GM18909 (cell line): ENCODE data around the gene DNAJC17.

Experiments used
- ATAC-seq: cut with Tn5 transposase; IDR thresholded peaks from one replicate; pipeline ENCODE4 v1.9.1; 2021; ENCODE audit warnings: mild to moderate bottlenecking; ENCODE audit not compliant: unreplicated experiment, poor library complexity

The DNAJC17 gene, protein sequence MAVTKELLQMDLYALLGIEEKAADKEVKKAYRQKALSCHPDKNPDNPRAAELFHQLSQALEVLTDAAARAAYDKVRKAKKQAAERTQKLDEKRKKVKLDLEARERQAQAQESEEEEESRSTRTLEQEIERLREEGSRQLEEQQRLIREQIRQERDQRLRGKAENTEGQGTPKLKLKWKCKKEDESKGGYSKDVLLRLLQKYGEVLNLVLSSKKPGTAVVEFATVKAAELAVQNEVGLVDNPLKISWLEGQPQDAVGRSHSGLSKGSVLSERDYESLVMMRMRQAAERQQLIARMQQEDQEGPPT

DNA sequence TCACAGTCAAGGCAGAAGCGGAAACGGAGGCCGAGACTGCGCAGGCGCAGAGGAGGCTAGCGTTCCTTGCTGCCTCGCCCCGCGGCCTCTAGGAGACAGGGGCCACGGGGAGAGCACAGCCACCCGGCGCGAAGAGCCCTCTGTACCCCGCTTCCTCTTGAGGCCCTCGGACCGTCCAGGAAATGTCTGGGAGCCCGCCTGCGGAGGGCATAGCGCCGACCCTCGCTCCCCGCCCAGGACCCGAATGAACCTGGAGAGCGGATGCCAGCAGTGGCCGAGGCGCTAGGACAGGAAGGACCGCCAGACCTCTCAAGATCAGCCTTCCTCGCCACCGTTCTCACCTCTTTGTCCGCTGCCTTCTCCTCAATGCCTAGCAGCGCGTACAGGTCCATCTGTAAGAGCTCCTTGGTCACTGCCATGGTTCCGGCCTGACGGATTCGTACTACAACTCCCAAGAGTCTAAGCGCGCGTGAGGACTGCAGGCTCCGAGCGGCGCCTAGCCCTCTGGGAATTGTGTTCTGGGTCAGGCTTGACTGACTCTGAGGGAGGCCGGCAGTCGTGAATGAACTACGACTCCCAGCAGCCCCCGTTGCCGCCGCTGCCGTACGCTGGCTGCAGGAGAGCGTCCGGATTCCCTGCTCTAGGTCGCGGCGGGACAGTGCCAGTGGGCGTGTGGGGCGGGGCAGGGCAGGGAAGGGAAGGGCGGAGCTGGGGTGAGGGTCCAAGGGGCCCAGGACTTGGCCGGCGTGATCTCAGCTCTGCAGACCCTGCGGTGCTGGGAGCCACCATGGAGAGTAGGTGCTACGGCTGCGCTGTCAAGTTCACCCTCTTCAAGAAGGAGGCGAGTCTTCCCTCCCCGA, at the start of gene DNAJC17, which contains the start of gene ZFYVE19:
Gene DNAJC17, minus strand, starts transcription at position 446 of the 860 bp plus-strand sequence. Its CDS starts 27 bp downstream, at position 419.
Gene ZFYVE19, plus strand, starts transcription at position 62 of the 860 bp plus-strand sequence. Its CDS starts 501 bp downstream, at position 563.
- ATAC-seq, result peak; percentile 93

DNA sequence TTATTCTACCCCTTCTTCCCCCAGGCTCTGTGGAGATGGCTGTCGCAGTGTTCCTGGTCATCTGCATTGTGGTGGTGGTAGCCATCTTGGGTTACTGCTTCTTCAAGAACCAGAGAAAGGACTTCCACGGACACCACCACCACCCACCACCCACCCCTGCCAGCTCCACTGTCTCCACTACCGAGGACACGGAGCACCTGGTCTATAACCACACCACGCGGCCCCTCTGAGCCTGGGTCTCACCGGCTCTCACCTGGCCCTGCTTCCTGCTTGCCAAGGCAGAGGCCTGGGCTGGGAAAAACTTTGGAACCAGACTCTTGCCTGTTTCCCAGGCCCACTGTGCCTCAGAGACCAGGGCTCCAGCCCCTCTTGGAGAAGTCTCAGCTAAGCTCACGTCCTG, 49.5 kb upstream of the DNAJC17 start:
- ATAC-seq, result no peak

DNA sequence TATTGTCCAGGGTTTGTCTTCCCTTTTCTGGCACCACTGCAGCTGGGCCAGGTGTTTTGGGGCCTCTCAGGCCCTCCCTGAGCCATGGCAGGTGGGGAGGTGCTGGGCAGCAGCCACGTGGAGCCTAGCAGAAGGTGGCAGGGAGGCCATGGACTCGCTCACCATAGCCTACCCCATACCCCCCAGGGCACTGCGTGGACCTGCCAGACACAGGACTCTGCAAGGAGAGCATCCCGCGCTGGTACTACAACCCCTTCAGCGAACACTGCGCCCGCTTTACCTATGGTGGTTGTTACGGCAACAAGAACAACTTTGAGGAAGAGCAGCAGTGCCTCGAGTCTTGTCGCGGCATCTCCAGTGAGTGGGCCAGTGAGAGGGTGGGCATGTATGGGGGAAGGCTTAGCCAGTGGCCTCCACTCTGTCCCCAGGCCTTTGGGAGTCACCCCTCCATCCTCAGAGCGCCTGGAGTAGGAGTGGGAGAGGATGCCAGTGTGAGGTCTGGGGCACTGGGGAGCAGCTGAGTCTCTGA, 48.5 kb upstream of the DNAJC17 start:
- no peak for ATAC-seq

DNA sequence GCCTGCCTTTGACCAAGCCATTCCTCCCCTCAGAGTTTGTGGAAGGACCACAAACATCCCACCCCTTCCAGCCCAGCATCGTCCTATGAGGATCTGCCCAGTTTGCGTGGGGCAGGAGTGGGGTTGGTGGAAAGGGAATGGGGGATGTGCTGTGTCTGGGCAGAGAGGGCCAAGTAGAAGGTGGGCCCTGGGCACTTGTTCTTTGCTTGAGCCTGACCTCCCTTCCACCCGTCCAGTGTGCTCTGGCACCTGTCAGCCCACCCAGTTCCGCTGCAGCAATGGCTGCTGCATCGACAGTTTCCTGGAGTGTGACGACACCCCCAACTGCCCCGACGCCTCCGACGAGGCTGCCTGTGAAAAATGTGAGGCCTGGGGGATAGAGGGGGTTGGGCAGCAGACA, 46.9 kb upstream of the DNAJC17 start:
- ATAC-seq, result no peak

DNA sequence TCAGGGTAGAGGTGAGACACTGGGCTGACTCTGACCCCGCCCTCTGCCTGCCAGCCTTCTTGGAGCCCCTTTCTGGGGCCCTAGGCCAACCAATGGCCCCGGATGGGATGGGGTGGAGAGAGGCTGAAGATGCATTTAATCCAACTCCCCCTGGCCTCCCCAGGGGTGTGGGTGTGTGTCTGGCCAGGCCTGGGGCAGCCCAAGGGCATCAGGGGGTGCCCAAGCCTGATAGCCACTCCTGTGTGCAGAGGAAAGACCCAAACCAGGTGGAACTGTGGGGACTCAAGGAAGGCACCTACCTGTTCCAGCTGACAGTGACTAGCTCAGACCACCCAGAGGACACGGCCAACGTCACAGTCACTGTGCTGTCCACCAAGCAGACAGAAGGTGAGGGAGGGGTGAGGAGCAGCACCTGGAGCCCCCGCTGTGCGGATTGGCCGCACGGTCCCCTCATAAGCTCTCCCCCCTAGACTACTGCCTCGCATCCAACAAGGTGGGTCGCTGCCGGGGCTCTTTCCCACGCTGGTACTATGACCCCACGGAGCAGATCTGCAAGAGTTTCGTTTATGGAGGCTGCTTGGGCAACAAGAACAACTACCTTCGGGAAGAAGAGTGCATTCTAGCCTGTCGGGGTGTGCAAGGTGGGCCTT, 46.1 kb upstream of the DNAJC17 start:
- no peak for ATAC-seq

DNA sequence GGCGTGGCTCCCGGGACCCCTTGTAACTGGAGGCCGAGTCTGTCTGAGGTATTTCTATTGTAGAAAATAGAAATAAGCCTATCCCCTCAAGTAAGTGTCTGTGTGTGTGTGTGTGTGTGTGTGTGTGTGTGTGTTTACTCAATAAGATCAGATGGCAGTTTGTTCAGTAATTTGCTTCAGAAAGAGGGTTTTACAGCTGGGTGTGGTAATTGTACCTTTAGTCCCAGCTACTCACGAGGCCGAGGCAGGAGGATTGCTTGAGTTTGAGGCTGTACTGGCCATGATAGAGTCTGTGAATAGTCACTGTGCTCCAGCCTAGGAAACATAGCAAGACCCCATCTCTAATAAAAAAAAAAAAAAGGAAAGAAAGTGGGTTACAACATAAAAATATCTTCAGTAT, 45.3 kb upstream of the DNAJC17 start:
- ATAC-seq, result no peak

DNA sequence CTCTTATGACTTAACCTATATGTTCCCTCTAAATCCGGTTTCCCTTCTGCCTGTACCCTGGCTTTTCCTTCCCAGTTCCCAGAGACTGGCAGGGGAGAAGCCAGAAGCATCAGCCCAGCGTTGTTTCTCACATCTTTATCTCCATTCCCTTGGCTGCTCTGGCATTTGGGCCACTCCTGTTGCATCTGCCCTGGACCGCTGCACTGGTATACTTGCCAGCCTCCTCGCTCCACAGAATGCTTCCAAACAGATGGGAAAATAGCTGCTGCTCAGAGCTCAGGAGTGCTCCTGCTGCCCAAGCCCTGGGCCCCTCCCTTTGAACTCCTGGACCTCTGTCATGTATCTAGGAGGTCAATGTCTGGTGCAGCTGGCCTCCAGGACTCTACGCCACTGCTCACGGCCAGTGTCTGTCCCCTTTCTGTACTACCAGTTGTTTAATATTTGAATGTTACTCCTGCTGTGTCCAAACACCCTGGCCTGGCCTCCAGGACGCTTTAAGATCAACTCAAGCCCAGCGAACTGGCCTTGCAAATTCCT, 43.4 kb upstream of the DNAJC17 start:
- ATAC-seq, result no peak

DNA sequence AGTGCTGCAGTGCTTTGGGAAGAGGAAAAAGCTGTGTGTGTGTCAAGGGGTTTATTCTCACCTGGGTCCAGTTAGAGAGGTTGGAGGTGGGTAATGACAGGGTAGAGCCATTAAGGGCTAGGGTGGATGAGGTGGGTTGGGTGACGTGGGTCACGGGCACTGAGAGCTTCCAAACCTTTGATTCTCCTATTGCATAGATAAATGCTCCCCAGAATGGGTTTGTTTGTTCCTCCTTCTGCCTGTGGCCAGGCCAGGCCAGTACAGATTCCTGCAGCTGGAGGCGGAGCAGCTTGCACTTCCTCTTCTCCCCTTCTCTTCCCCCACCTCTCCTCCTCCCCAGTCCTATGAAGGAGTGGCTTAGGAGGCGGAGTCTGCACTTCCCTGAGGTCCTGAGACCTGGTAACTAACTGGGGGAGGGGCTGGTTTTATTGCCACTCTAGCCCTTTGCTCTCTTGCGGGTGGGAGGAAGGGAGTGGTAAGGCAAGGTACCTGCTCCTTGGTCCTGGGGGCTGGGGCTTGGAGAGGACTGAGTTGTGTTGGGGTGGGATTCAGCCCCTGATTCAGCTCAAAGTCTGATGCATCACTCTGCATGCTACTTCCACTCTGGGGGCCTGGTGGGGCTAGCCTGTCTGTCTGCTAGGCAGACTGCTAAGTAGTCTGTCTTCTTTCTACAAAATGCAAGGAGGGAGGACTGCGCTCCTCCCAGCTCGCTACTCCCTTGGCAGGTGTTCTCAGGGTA, 40.1 kb upstream of the DNAJC17 start:
- ATAC-seq, result peak; percentile 58

DNA sequence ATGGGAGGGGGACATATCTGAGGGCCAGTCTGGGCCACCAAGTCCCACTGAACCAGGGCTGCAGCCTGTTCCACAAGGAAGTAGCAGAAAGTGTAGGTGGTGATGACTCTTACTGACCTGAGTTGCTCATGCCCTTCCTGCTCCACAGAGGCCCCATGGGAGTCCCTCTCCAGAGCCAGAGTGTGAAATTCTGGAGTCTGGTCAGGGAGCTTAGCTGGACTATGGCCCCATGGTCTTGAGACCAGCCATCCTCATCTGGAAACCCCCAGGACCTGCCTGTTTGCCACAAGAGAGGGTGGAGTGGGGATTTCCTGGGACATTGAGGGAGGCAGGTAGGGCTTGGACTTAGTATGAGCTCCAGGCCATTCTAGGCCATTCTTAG, 39.6 kb upstream of the DNAJC17 start:
- peak; percentile 15 for ATAC-seq

DNA sequence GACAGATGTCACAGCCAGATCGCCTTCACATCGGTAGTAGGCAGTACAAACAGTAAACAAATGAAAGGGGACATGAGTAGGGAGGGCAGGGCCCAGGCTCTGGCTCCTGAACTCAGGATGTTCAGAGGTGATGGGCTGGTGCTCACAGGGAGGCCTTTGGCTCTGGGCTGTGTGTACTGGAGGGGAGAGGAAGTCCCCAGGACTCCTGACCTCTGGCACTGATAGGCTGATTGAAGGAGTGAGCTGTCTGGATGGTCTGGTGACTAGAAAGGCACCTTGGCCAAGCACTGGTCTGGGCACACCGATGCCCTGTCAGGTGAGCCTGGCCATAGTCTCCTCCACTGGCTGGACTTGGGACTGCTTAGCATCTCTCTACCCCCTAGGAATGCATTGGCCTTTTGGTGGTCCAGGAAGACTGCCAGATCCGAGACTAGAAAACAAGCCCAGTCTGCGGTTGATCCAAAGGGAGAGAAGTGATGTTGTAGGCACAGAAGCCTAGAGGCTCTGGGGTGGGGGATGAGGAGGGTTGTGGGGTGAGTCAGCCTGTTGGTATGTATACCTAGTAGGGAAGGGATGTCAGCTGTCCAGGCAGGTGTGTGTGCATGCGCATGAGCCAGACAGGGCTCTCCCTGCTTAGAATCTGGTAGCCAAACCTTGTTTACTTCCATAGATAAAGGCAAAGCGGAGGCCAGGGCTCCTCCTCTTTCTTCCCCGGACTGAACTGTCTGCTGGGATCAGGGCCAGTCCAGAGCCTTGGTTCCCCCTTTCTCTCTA, 38.4 kb upstream of the DNAJC17 start:
- no peak for ATAC-seq

DNA sequence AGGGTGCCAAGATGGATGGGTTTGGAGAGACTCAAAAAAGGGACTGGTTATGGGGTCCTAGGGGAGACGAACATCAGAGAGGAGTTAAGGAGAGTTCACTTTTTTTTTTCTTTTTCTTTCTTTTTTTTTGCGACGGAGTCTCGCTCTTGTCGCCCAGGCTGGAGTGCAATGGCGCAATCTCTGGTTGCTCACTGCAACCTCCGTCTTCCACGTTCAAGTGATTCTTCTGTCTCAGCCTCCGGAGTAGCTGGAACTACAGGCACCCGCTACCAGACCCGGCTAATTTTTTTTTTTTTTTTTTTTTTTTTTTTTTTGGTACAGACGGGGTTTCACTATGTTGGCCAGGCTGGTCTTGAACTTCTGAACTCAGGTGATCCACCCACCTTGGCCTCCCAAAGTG, 37.8 kb upstream of the DNAJC17 start:
- no peak for ATAC-seq

DNA sequence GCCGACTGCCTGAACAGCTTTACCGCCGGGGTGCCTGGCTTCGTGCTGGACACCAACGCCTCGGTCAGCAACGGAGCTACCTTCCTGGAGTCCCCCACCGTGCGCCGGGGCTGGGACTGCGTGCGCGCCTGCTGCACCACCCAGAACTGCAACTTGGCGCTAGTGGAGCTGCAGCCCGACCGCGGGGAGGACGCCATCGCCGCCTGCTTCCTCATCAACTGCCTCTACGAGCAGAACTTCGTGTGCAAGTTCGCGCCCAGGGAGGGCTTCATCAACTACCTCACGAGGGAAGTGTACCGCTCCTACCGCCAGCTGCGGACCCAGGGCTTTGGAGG, 37.4 kb upstream of the DNAJC17 start:
- no peak for ATAC-seq

DNA sequence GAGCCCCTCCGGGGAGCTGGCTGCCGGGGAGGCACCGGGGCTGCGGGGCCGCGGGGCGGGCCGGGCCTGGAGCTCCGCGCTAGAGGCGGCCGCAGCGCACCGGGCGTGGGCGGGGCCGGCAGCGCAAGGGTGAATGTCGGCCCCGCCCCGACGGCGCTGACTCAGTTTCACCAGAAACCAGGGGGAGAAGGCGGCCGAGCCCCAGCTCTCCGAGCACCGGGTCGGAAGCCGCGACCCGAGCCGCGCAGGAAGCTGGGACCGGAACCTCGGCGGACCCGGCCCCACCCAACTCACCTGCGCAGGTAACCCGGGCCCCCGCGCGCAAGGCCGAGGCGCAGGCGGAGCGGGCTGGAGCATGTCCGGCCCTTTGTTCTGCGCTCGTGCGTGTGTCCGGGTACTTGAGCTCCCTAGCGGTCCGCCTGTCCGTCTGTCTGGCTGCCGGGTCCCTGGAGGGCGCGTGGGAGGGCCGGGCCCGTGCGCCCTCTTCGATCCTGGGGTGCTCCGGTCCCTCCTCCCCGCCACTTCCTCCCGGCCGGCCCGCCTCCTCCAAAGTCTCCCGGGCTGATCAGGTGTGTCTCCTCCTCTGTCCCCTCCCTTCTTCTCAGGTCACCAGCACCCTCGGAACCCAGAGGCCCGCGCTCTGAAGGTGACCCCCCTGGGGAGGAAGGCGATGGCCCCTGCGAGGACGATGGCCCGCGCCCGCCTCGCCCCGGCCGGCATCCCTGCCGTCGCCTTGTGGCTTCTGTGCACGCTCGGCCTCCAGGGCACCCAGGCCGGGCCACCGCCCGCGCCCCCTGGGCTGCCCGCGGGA, 36.8 kb upstream of the DNAJC17 start, which contains the start of gene SPINT1:
Gene SPINT1, plus strand, starts transcription at position 164 of the 811 bp plus-strand sequence. Its CDS starts 507 bp downstream, at position 671.
- no peak for ATAC-seq

DNA sequence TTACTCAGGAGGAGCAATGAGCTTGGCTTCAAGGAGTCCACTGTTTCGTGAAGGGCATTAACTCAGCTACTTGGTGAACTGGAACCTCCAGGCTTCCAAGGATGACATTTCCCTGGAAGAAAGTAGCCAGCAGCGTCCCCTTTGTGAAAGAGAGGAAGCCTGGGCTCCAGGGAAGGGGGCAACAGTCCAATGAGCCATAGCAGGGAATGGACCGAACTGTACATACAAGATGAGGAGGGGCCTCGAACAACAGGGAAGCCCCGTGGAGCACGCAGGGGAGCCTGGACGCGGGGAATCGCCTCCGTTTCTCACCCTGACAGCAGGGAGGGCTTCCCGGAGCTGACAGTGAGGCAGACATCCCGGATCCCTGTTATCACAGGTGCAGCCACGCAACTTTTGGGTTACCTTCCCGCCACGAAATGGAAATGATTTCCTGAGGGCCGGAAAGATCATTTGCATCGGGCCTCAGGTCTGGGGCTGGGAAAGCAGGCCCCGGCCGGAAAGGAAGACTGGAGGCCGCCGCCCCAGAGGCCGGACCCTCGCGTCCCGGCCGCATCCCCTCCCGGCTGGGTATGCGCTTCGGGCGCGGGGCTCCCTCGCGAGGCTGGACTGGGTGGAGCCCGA, 36.1 kb upstream of the DNAJC17 start:
- no peak for ATAC-seq

DNA sequence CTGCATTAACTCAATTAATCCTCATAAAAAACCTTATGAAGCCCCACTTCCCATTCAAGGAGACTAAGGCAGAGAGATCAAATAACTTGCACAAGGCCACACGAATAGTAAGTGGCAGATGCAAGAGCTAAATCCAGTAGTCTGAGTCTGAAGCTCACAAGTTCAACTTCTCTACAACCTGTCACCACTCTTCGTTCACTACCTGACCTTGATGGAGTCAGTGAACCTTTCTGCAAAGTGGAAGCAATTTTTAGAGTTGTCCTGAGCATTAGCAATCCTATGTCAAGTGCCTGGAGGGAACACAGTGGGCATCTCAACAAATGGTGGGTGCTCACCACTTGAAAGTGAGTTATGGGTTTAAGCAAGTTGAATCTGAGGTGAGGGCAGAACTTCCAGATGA, 34.5 kb upstream of the DNAJC17 start:
- no peak for ATAC-seq

DNA sequence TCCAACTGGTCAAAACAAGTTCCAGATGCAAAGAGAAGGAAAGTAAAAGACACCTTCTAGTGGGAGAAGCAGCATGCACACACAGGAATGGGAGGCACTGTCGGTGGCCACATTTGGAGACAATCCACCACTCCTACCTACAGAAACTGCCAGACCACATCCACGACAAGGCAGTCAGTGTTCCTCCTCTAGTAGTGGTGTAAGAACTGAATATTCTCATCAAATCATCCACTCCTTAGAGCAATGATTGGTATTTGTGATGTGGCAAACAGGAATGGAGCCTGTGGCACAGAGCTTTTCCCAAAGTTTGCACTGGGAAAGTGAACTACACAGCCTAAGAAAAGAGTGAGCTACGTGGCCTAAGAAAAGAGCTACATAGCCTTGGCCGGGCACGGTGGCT, 31.5 kb upstream of the DNAJC17 start:
- no peak for ATAC-seq

DNA sequence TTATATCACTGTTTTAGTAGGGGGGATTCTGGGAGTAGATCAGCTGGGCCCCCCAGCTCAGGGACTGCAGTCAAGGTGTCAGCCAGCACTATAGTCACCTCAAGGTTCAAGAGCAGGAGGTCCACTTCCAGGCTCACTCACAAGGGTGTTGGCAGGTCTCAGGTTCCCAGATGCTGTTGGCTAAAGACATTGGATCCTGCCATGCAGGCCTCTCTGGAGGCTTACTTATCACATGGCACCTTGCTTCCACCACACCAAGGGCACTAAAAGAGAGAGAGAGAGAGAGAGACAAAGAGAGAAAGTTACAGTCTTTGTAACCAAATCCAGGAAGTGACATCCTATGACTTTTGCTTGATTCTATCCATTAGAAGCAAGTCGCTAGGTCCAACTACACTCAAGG, 28.7 kb upstream of the DNAJC17 start:
- ATAC-seq, result no peak

DNA sequence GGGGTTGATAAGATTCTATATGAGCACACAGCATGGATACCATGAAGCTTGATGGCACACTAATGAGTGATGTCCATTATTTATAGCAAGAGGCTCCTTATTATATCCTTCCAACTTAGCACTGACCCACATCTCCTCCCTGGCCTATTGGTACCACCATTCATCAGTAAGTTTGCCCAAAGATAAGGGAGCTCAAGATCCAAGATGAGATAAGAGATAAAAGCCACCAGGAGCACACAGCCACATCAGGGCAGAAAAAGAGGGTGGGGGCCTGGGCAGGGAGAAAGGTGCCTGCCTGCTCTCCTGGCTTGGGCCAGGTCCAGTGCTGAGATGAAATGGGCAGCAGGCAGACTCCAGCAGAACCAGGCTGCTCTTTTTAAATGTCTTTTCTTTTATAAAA, 25.6 kb upstream of the DNAJC17 start:
- no peak for ATAC-seq
